HL-60 (cell line): Measurements from ENCODE around the gene ZNF521.

Experiments
- DNase-seq, 2 experiments: peaks; one replicate each; pipeline ENCODE4 v3.0.0-alpha.2; 2010 to 2020; ENCODE audit warnings: low read depth in 1 of 2, low spot score in 1 of 2
- H3K27ac ChIP-seq: fragments of 250-450 bp; sonication (Bioruptor Pico); replicated peaks from 2 replicates; pipeline ENCODE4 v1.5.1; 2020; ENCODE audit warnings: mild to moderate bottlenecking, moderate library complexity
- H3K27me3 ChIP-seq: fragments of 250-450 bp; sonication (Bioruptor Pico); 2 replicates; pipeline ENCODE4 v1.5.1; 2021; ENCODE audit warnings: mild to moderate bottlenecking, moderate library complexity; ENCODE audit not compliant: insufficient read depth, poor library complexity, severe bottlenecking
- H3K4me3 ChIP-seq: replicated peaks from 2 replicates; pipeline ENCODE4 v1.5.1; 2011; ENCODE audit warnings: mild to moderate bottlenecking, control low read depth, low read length; ENCODE audit not compliant: insufficient read depth
- GABPA ChIP-seq: IDR thresholded peaks from 2 replicates; pipeline ENCODE4 v1.6.1; 2012; ENCODE audit warnings: low read depth
- POLR2AphosphoS5 ChIP-seq: IDR thresholded peaks from 2 replicates; pipeline ENCODE4 v1.6.1; 2012; ENCODE audit warnings: low read depth
- SPI1 ChIP-seq: IDR thresholded peaks from 2 replicates; pipeline ENCODE4 v1.6.1; 2012; ENCODE audit warnings: low read depth, mild to moderate bottlenecking, borderline replicate concordance
- TF ChIP-seq, protein P1 (sequence below): IDR thresholded peaks from 2 replicates; pipeline ENCODE4 v1.6.1; 2012; ENCODE audit warnings: low read depth; ENCODE audit not compliant: insufficient replicate concordance
- TF ChIP-seq, protein P2 (sequence below): IDR thresholded peaks from one replicate; pipeline ENCODE4 v1.5.1; 2011; ENCODE audit warnings: low read length, control low read depth, inconsistent platforms; ENCODE audit not compliant: insufficient read depth

Gene ZNF521

DNA sequence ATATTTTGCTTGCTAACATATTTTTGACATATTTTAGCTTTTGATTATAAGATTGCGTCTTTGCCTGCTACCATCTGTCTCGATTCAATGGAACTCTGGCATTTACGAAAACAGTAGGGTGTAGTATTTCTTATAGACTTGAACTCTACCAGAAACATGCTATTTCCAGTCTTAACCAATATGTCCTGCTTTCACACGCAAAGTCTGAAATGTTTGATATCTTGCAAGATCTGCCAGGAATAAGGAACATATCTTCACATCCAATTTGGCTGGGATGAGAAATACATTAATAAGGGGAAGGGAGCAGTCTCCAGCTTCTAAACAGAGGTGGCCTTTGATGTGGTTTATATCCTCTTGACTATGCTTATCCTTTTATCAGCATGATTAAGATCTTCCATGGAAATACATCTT, 299.4 kb downstream of the ZNF521 start:
- Histone ChIP-seq H3K27me3 (peaks cover 3% of the 10 kb centered on the region), H3K4me3 (no peak overlapping the region), H3K27ac (no peak overlapping the region)
- TF ChIP-seq SPI1 (no peak), POLR2AphosphoS5 (no peak), GABPA (no peak)
- TF ChIP-seq, protein P1, sequence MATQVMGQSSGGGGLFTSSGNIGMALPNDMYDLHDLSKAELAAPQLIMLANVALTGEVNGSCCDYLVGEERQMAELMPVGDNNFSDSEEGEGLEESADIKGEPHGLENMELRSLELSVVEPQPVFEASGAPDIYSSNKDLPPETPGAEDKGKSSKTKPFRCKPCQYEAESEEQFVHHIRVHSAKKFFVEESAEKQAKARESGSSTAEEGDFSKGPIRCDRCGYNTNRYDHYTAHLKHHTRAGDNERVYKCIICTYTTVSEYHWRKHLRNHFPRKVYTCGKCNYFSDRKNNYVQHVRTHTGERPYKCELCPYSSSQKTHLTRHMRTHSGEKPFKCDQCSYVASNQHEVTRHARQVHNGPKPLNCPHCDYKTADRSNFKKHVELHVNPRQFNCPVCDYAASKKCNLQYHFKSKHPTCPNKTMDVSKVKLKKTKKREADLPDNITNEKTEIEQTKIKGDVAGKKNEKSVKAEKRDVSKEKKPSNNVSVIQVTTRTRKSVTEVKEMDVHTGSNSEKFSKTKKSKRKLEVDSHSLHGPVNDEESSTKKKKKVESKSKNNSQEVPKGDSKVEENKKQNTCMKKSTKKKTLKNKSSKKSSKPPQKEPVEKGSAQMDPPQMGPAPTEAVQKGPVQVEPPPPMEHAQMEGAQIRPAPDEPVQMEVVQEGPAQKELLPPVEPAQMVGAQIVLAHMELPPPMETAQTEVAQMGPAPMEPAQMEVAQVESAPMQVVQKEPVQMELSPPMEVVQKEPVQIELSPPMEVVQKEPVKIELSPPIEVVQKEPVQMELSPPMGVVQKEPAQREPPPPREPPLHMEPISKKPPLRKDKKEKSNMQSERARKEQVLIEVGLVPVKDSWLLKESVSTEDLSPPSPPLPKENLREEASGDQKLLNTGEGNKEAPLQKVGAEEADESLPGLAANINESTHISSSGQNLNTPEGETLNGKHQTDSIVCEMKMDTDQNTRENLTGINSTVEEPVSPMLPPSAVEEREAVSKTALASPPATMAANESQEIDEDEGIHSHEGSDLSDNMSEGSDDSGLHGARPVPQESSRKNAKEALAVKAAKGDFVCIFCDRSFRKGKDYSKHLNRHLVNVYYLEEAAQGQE, result no peak
- TF ChIP-seq, protein P2, sequence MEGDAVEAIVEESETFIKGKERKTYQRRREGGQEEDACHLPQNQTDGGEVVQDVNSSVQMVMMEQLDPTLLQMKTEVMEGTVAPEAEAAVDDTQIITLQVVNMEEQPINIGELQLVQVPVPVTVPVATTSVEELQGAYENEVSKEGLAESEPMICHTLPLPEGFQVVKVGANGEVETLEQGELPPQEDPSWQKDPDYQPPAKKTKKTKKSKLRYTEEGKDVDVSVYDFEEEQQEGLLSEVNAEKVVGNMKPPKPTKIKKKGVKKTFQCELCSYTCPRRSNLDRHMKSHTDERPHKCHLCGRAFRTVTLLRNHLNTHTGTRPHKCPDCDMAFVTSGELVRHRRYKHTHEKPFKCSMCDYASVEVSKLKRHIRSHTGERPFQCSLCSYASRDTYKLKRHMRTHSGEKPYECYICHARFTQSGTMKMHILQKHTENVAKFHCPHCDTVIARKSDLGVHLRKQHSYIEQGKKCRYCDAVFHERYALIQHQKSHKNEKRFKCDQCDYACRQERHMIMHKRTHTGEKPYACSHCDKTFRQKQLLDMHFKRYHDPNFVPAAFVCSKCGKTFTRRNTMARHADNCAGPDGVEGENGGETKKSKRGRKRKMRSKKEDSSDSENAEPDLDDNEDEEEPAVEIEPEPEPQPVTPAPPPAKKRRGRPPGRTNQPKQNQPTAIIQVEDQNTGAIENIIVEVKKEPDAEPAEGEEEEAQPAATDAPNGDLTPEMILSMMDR, result no peak
- DNase-seq, result no peak

DNA sequence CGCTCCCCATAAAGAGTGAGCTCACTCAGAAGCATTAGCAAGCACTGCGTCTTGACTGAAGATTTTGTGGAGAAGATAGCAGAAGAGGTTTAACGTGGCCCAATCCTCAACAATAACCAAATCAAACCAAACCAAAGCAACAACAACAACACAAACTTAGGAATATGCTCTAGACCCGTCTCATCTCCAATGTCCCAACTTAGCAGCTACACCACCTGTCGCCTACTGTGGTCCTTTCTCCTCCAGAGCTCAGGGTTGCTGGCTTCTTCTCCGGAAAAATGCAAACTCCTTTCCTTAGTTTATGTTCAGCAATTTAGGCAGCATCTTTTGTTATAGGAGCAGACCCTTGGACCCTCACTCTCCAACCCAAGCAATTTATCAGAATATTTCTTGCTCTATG, 301.4 kb downstream of the ZNF521 start:
- H3K27me3 ChIP-seq, result peaks cover 3% of the 10 kb centered on the region
- H3K4me3 ChIP-seq, result no peak overlapping the region
- TF ChIP-seq GABPA (no peak), SPI1 (no peak)
- no peak for DNase-seq
- no peak overlapping the region for H3K27ac ChIP-seq

DNA sequence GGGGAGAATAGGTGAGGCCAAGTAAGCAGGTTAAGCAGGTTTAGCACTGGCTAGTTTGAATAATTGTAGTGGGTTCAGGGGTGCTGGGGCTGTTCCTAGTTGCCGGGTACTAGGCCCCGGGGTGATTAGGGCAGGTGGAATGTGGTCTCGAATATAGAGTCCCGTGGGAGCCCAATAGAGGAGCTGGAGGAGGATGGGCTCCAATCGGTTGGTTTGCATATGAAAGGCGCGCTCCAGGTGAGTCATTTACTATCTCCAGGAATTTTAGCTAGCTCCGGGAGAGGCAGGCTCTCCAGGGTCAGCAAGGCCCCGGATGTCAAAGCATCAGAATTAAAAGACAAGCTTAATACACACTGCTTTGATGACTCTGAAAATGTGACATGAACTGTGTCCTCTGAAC, 304.0 kb downstream of the ZNF521 start:
- DNase-seq, result no peak
- TF ChIP-seq POLR2AphosphoS5 (no peak), GABPA (no peak), SPI1 (no peak)
- TF ChIP-seq, protein P1, result no peak
- TF ChIP-seq, protein P2, result no peak
- Histone ChIP-seq H3K4me3 (no peak overlapping the region), H3K27me3 (no peaks in the 10 kb centered on the region), H3K27ac (no peak overlapping the region)

DNA sequence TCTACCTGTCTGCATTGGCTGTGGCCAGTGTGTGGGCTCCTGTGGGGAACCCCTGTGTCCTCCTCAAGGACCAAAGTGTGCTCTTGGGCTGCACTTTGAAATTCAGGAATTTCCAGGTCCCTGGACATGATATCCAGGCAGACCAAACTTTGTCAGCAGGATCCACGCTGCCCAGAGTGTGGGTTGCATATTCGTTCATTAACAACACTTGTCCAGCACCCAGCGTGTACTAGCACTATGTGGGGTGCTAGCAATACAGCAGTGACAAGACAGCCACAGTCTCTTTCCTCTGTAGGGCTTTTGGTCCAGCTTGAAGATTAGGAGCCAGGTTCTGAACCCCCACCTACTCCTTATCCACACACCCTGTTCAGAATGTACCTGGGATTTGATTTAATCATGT, 304.5 kb downstream of the ZNF521 start:
- Histone ChIP-seq H3K27me3 (no peaks in the 10 kb centered on the region), H3K27ac (no peak overlapping the region), H3K4me3 (no peak overlapping the region)
- TF ChIP-seq, protein P2, result no peak
- TF ChIP-seq GABPA (no peak), SPI1 (no peak), POLR2AphosphoS5 (no peak)
- TF ChIP-seq, protein P1, result no peak
- DNase-seq, result no peak
